ENCODE results near the gene GIMAP8. TPM values are rescaled to one million over a fixed set of nuclear protein-coding genes. Genes with fewer than 3 reads are reported as not detected.

The GIMAP8 gene
- total and polyA plus RNA-seq, 2 experiments from 2014 or later = 0.06 TPM; not detected in 1

GRCh38 chr7:150401861-150402631 lies 48.4 kb upstream of the GIMAP8 start (continued):
- TF ChIP-seq ZNF462 (CRISPR knock-in tag; IDR thresholded peaks at IDR 0.05) (peak; percentile 93), EZH2 (IDR thresholded peaks at IDR 0.05; ENCODE audit: low read depth, unreplicated experiment) (no peak), REST (IDR thresholded peaks at IDR 0.05; ENCODE audit: unreplicated experiment) (no peak), NANOG (IDR thresholded peaks at IDR 0.05; ENCODE audit: borderline replicate concordance) (peak; percentile 99)

Data from GM23338 (cell line).